NT2/D1 (cell line): Measurements from ENCODE around the gene SEPSECS.
A peak's percentile ranks its signal among the peaks of the same experiment; 100 is the strongest.

Experiments
- DNase-seq: peaks from one replicate; pipeline ENCODE4 v3.0.0-alpha.2; 2011; ENCODE audit warnings: low read depth, low spot score
- H3K27me3 ChIP-seq: 2 replicates; pipeline ENCODE4 v1.6.0; 2011; ENCODE audit warnings: mild to moderate bottlenecking; ENCODE audit not compliant: insufficient read length, insufficient read depth
- H3K36me3 ChIP-seq: 2 replicates; pipeline ENCODE4 v1.6.1; 2011; ENCODE audit warnings: mild to moderate bottlenecking, low read length, mixed read lengths; ENCODE audit not compliant: insufficient read depth, insufficient read length
- H3K4me1 ChIP-seq: 2 replicates; pipeline ENCODE4 v1.5.1; 2011; ENCODE audit not compliant: insufficient read depth, insufficient read length
- H3K4me3 ChIP-seq: 2 replicates; pipeline ENCODE4 v1.5.1; 2011; ENCODE audit warnings: low read depth; ENCODE audit not compliant: insufficient read length
- H3K9ac ChIP-seq: 2 replicates; pipeline ENCODE4 v1.6.0; 2011; ENCODE audit warnings: low read depth; ENCODE audit not compliant: insufficient read length
- H3K9me3 ChIP-seq: 2 replicates; pipeline ENCODE4 v1.5.1; 2011; ENCODE audit warnings: mild to moderate bottlenecking, low read length; ENCODE audit not compliant: insufficient read depth
- SUZ12 ChIP-seq: IDR thresholded peaks from 2 replicates; pipeline ENCODE4 v1.6.1; 2011; ENCODE audit not compliant: insufficient read length, insufficient read depth; ENCODE audit errors: extremely low read depth
- YY1 ChIP-seq: IDR thresholded peaks from 2 replicates; pipeline ENCODE4 v1.6.1; 2011; ENCODE audit not compliant: insufficient read length, insufficient read depth
- ZNF274 ChIP-seq: IDR thresholded peaks from 2 replicates; pipeline ENCODE4 v1.6.1; 2011; ENCODE audit warnings: mild to moderate bottlenecking, low read depth, low read length

SEPSECS gene

DNA sequence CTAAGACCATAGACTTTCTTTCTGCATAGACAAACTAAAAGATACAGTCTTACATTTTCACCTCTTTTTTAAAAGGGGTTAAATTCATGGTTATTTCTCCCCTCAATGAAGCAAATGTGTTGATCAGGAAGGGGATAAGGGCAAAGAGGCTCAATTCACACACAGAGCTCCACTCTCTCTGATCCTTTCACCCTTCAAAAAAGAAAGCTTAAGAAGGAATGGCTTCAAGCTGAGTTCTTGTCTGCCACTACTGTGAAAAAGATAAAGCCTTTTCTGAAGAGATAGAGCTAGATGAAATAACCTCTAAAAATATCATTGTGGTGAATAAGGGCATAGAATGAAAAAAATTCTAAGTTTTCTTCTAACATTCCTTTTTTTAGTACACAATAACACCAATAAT is 28.3 kb downstream of the SEPSECS start:
- H3K4me3 ChIP-seq, result no peak overlapping the region
- H3K9ac ChIP-seq, result no peak overlapping the region
- no peaks in the 10 kb centered on the region for H3K36me3 ChIP-seq
- no peak for TF ChIP-seq SUZ12
- TF ChIP-seq YY1, result no peak
- TF ChIP-seq ZNF274, result no peak
- no peaks in the 10 kb centered on the region for H3K27me3 ChIP-seq
- H3K4me1 ChIP-seq, result peaks cover 5% of the 10 kb centered on the region
- DNase-seq, result peak; percentile 63
- H3K9me3 ChIP-seq, result no peaks in the 10 kb centered on the region

DNA sequence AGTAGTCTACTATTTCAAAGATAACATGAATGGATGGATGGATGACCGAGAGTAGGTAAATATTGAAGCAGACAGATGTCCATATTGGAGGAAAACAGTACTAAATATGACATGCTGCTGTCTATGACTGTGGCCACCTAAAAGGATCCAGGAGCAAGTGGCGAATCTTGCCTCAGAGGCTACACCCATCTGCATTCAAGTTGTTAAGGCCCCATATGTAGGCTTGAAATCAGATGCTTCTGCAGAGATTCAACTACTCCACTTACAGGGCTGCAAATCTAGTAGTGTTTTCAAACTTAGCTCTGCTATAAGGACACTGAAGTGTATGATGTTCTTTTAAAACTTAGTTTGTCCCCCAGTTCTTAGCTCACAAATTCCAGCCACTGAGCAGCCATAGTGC is 28.9 kb downstream of the SEPSECS start:
- Histone ChIP-seq H3K9me3 (no peaks in the 10 kb centered on the region), H3K9ac (no peak overlapping the region), H3K27me3 (no peaks in the 10 kb centered on the region), H3K36me3 (no peaks in the 10 kb centered on the region), H3K4me3 (no peak overlapping the region), H3K4me1 (peaks cover 5% of the 10 kb centered on the region)
- DNase-seq, result no peak
- TF ChIP-seq YY1 (no peak), SUZ12 (no peak), ZNF274 (no peak)

DNA sequence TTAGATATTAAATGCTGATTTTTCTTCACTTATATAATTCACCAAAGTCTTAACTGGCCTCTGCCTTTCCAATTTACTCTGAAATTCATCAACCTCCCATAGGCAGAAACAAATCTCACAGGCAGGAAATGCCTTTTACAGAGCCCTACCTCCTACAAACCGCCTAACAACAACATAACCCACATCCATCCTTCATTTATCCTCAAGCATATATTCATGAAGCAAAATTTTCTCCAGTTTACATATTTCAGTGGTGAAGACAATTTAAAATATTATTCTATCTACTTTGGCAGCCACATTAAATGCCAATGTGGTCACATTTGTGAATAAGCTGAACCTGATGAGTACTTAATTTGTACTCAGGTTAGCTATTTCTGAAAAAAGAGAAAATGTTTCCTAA is 30.3 kb downstream of the SEPSECS start:
- H3K9ac ChIP-seq, result no peak overlapping the region
- peaks cover 5% of the 10 kb centered on the region for H3K4me1 ChIP-seq
- no peak for TF ChIP-seq YY1
- no peak for TF ChIP-seq ZNF274
- TF ChIP-seq SUZ12, result no peak
- H3K4me3 ChIP-seq, result no peak overlapping the region
- no peaks in the 10 kb centered on the region for H3K9me3 ChIP-seq
- no peaks in the 10 kb centered on the region for H3K36me3 ChIP-seq
- no peaks in the 10 kb centered on the region for H3K27me3 ChIP-seq
- DNase-seq, result no peak

DNA sequence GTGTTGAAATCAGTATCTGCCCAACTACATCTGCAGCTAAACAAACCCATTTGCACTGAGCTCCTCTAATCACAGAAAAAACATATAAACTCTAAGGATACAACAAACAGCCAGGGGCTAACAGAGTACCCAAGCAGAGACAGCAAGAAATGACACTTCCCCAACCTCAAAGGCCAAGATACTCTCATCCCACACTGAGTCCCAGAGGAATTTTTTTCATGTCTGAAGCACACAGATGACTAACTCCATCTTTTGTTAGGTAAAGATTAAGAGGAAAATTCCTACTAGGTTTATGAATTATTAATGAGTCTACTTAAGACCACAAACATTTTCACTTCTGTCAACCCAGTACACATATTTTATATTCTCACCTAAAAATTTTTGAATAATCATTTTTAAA is 31.6 kb downstream of the SEPSECS start:
- no peaks in the 10 kb centered on the region for H3K36me3 ChIP-seq
- no peaks in the 10 kb centered on the region for H3K9me3 ChIP-seq
- no peaks in the 10 kb centered on the region for H3K27me3 ChIP-seq
- H3K9ac ChIP-seq, result no peak overlapping the region
- no peak for DNase-seq
- no peak for TF ChIP-seq SUZ12
- no peak for TF ChIP-seq ZNF274
- no peak for TF ChIP-seq YY1
- H3K4me3 ChIP-seq, result no peak overlapping the region
- peaks cover 5% of the 10 kb centered on the region for H3K4me1 ChIP-seq

DNA sequence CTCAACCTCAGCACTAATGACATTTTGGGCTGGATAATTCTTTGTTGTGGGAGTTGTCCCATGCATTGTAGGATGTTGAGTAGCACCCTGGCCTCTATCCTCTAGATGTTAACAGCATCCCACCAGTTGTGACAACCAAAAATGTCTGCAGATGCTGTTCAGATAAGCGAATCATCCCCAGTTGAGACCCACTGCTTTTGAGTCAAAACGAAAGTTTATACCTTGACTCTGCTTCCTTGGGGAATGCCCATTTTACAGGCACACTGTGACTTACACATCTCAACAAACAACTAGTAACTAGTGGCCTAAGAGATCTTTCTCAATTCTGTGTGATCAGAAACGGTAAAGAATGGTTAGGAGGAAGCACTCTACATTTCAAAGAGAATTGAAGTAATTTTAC is 37.0 kb downstream of the SEPSECS start:
- Histone ChIP-seq H3K4me3 (no peak overlapping the region), H3K9me3 (no peaks in the 10 kb centered on the region), H3K27me3 (no peaks in the 10 kb centered on the region), H3K4me1 (no peaks in the 10 kb centered on the region), H3K36me3 (no peaks in the 10 kb centered on the region), H3K9ac (no peak overlapping the region)
- no peak for DNase-seq
- TF ChIP-seq ZNF274, result no peak

DNA sequence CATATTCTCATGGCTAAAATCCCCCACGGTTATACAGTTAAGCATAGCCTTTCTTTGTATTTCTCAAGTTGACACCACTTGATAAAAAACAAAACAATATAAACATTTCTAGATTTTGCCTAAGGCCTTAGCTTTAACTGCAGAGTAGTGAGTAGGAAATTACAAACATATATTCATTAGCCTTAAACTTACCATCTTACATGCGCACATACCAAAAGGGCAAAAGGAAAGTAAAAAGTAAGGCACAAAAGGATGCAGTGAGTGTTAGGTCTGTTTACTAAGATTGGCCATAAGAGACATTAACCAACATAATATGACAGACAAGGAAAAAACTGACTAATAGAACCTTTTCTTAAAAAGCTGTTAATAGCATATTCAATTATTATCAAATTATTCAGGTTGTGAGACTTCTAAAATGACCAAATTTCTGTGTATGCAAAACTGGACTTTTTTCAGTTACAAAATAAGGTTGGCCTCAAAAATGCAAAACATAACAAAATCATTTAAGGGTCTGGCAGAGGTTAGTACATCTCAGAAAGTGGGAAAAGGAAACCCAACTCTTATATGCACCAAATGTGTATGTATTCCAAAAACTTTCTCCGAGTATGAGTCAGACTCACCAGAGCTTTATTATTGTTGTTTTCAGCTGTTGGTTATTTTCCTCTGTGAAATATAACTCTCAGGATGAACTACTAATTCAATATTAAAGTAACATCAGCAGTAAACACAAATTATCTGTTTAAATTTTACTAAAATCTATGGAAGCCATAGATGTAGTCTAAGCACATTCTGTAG is 39.9 kb downstream of the SEPSECS start:
- Histone ChIP-seq H3K4me3 (no peak overlapping the region), H3K9me3 (no peaks in the 10 kb centered on the region), H3K36me3 (no peaks in the 10 kb centered on the region), H3K9ac (no peak overlapping the region), H3K27me3 (no peaks in the 10 kb centered on the region), H3K4me1 (no peaks in the 10 kb centered on the region)
- DNase-seq, result no peak
- no peak for TF ChIP-seq SUZ12
- TF ChIP-seq YY1, result no peak
- no peak for TF ChIP-seq ZNF274

DNA sequence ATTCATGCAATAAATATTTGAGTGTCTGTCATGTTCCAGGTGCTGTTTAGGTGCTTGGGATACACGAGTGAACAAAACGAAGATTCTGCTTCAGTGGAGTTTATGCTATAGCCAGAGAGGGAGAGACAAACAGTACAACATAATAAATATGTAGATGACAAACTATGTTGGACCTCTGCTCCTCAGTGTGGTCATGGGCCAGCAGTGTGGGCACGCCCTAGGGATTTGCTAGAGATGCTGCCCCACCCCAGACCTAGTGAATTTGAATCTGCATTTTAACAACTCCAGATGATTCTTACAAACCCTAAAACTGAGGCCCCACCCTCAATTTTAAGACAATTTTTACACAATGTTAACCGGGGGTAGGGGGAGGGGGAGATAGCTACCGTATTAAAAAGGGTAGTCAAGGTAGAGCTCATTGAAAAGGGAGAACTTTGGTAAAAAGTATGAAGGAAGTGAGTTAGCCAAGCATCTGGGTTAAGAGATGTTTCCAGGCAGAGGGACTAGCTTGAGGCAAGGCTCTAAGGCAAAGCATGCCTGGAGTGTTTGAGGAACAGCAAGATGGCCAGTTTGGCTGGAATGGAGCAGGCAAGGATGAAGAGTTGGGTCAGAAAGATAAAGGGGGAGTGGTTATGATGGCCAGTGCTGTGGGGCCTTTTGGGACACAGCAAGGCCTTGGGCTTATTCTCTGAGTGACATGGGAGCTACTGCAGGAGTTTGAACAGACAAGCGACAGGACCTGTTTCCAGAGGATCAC is 42.4 kb downstream of the SEPSECS start:
- H3K9ac ChIP-seq, result no peak overlapping the region
- no peak for TF ChIP-seq ZNF274
- no peak for TF ChIP-seq YY1
- TF ChIP-seq SUZ12, result no peak
- no peak for DNase-seq

More for the DNA sequence above, 42.4 kb downstream of the SEPSECS start:
- Histone ChIP-seq H3K4me1 (no peaks in the 10 kb centered on the region), H3K9me3 (no peaks in the 10 kb centered on the region), H3K36me3 (no peaks in the 10 kb centered on the region), H3K4me3 (no peak overlapping the region), H3K27me3 (no peaks in the 10 kb centered on the region)
